DMS 273 (cell line): ENCODE results near the gene USP10.

ENCODE experiments used
- DNase-seq: peaks from one replicate; lab custom pipeline; 2025; ENCODE audit not compliant: unreplicated experiment; lab: John Stamatoyannopoulos, UW

The USP10 gene, protein sequence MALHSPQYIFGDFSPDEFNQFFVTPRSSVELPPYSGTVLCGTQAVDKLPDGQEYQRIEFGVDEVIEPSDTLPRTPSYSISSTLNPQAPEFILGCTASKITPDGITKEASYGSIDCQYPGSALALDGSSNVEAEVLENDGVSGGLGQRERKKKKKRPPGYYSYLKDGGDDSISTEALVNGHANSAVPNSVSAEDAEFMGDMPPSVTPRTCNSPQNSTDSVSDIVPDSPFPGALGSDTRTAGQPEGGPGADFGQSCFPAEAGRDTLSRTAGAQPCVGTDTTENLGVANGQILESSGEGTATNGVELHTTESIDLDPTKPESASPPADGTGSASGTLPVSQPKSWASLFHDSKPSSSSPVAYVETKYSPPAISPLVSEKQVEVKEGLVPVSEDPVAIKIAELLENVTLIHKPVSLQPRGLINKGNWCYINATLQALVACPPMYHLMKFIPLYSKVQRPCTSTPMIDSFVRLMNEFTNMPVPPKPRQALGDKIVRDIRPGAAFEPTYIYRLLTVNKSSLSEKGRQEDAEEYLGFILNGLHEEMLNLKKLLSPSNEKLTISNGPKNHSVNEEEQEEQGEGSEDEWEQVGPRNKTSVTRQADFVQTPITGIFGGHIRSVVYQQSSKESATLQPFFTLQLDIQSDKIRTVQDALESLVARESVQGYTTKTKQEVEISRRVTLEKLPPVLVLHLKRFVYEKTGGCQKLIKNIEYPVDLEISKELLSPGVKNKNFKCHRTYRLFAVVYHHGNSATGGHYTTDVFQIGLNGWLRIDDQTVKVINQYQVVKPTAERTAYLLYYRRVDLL

DNA sequence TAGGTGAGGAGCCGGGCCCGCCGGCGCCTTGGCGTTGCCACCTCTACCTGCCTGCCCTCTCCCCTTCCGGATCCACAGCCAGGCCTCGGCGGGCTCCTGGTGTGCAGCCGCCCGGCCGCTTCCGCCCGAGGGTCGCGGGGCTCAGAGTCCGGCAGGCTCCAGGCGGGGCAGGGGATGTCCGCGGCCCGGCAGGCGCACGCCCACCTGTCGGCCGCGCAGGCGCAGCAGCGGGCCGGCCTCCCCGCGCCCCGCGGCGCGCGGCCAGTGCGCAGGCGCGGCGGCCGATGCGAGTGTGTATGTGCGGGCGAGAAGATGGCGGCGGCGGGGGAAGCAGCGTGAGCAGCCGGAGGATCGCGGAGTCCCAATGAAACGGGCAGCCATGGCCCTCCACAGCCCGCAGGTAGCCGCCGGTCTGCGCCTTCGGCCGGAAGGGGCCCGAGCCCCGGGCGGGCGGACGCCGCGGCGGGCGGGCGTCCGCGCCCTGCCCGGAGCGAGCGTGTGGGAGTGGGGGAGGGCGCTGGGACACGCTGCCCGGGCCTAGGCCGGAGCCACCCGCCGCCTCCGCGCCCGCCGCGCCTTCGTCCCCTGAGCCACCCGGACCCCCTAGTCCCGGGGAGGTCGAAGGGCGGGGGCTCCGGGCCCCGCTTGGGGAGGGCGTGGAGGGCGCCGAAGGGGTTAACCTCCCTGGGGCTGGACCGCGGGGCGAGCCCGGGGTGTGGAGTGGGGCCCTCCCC, at the start of gene USP10:
Gene USP10, plus strand, starts transcription at position 289 of the 734 bp plus-strand sequence. Its CDS starts 91 bp downstream, at position 380.
- DNase-seq, result peak; percentile 92

DNA sequence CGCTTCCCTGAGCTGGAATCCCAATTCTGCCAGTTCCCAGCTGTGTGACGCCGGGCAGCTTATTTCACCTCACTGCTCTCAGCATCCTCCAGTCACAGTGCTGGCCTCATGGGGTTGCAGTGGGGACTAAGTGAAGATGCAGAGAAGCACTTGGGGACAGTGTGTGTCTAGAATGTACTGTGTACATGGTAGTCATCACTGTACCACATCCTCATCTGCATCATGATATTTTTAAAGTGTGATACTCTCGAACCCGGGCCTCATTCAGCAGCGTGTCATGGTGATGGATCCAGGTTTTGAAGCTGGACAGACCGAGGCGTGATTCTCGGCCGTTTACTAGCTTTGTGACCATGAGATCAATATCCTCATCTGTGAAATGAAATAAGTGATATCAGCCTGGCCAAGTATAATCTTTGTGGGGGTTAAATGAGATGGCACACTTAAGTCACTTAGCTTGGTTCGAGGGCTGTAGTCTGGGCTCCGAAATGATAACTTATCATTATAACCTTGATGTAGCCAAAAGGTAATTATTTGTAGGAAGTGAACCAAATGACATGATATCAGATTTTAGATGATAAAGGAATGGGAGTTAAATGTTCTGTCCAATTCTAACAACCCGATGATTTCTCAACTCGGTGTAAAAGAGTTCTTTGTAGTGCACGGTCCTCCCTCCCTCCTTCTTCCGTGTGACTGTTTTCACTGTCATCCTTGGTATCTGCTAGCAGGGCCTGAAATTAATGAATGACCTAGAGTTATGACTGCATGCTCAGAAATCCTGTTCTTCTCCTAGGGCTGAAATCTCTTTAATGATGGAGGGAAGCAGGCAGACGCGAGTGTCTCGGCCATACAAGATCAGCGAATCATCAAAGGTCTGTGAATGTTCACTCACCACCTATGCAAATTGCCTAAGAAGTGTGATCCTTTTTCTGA, 49.5 kb upstream of the USP10 start:
- DNase-seq, result no peak

DNA sequence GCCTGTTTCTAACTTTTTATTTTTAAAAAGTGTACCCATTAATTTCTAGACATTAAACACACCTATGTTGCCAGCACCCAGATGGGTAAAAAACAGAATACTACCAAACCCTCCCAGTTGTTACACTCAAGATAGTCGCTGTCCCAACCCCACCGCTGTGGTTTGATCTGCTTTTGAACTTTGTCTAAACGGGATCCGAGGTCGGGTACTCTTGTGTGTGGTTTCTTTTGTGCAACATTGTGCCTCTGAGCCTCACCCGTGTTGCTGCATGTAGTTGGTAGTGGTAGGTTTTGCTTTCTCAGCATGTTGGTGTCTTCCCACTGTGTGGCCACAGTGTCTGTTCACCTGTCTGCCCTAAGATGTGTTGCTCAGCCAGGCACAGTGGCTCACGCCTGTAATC, 47.2 kb upstream of the USP10 start:
- no peak for DNase-seq

DNA sequence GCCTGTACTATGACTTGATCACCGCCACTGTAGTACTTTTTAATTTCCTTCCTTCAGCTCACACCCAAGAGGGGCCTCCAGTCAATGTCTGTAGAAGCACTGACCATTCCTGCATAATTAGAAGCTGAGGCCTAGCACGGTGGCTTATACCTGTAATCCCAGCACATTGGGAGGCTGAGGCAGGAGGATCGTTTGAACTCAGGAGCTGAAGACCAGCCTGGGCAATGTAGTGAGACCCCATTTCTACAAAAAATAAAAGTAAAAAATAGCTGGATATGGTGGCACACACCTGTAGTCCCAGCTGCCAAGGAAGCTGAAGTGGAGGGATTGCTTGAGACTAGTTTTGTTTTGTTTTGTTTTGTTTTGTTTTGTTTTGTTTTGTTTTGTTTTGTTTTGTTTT, 45.6 kb upstream of the USP10 start:
- DNase-seq, result no peak

DNA sequence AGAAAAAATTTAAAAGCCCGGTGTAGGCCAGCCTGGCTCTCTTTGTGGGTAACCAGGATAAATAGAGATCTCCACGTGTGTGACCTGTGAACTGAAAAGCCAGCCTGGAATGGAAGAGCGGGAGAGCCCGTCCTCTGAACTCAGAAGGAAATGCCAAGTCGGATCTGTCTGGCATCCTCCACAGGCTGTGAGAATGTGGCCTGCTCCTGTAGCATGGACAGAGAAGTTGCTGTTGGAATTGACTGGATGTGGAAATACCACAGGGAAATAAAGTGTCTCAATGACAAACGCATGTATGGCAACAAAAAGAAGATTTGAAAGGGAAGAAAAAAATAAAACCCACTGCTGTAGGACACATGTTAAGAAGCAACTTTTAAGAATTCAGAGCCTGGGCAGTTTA, 44.8 kb upstream of the USP10 start:
- DNase-seq, result no peak

DNA sequence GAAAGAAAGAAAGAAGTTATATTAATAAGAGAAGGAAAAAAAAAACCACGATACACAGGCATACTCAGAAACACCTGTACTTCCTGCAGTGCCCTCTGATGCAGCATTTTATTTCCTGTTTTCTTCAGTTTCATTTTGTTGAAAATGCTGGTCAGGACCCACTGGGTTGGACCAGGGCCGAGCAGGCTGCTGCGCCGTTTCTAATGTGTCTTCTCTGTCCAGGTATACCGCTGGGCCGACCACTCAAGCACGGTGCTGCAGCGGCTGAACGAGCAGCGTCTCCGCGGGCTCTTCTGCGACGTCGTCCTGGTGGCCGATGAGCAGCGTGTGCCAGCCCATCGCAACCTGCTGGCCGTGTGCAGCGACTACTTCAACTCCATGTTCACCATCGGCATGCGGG, 43.2 kb upstream of the USP10 start:
- DNase-seq, result no peak

DNA sequence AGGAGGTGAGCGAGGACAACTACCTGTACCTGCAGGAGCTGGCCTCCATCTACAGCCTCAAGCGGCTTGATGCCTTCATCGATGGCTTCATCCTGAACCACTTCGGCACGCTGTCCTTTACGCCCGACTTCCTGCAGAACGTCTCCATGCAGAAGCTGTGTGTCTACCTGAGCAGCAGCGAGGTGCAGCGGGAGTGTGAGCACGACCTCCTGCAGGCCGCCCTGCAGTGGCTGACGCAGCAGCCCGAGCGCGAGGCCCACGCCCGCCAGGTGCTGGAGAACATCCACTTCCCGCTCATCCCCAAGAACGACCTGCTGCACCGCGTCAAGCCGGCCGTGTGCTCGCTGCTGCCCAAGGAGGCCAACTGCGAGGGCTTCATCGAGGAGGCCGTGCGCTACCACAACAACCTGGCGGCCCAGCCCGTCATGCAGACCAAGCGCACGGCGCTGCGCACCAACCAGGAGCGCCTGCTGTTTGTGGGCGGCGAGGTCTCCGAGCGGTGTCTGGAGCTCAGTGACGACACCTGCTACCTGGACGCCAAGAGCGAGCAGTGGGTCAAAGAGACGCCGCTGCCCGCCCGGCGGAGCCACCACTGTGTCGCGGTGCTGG, 42.5 kb upstream of the USP10 start:
- DNase-seq, result no peak

DNA sequence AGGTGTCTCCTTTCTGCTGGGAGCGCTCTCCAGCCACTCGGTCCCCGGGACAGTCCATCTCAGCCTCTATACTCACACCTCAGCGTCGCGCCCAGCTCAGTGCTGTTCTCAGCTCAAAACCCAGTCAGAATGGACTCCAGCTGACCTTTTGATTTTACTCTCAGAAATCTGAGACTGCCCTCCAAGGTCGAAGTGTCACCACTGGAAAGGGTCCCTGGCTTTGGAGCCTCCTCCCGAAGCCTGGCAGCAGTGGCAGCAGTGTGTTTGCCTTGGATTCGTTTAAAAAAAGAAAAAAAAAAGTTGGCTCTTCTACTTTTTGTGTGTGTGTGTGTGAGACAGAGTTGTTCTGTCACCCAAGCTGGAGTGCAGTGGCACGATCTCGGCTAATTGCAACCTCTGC, 41.1 kb upstream of the USP10 start:
- DNase-seq, result no peak

DNA sequence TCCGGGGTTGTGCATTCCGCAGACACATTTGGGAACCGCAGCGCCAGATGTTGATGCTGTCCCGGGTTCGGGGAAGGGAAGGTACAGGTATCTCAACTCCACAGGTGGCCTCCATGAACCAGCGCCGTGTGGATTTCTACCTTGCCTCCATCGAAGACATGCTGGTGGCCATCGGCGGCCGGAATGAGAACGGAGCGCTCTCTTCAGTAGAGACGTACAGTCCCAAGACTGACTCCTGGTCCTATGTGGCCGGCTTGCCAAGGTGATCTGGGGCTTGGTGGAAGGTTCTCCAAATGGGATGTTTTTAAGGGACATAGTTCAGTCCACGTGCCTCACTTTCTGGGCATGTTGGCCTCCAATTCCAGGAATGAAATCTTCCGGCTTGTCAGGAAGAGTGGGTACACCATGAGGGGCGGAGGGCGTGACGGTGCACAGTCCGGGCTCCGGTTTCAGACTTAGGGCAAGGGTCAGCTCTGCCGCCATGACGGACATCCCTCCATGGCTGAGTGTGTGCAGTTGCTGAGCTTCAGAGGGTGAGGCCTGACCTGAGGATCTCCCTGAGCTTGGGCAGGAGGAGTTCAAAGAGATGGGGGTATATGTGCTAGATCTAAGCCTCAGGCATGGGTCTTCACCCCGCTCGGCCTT, 40.0 kb upstream of the USP10 start:
- no peak for DNase-seq

DNA sequence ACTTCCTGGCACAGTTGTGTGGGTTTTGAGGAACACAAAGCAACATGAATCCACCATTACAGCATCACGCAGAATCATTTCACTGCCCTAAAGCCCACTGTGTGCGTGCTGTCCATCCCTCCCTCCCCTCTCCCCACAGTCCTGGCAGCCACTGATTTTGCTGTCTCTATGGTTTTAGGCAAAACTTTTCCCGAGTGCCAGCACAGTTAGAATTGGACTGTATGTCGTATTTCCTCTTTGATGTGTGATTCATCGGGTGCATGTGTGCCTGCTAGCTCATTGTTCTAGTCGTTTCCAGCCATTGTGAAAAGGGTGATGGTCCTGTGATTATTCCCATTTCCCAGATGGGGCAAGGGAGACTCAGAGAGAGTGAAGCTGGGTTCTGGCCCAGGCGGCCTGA, 38.8 kb upstream of the USP10 start:
- DNase-seq, result no peak

DNA sequence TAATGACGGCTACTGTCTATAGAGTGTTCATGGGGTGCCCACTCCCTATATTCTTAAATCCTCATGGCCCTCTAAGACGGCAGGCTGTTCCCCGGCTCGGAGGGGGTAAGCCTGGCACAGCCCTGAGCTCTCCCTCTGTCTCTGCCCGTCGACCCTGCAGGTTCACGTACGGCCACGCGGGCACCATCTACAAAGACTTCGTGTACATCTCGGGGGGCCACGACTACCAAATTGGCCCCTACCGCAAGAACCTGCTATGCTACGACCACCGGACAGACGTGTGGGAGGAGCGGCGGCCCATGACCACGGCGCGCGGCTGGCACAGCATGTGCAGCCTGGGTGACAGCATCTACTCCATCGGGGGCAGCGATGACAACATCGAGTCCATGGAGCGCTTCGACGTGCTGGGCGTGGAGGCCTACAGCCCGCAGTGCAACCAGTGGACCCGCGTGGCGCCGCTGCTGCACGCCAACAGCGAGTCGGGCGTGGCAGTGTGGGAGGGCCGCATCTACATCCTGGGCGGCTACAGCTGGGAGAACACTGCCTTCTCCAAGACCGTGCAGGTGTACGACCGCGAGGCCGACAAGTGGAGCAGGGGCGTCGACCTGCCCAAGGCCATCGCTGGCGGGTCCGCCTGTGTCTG, 38.3 kb upstream of the USP10 start:
- DNase-seq, result no peak

DNA sequence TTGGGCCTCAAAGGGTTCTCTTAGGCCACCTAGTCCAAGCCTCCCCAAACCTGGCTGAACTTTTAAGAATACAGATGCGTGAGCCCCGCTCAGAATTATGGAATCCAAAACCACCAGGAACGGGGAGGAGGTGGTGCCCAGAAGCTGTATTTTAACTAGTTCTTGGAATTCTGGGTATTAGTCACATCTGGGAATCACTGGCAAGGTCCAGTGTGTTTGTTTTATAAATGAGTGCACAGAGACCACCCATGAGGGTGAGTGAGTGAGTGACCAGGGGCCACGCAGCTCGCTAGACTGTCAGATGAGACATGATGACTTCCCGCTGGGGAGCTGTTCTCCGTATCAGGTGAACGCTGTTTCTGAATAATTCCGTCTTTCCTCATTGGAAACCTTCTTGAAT, 37.3 kb upstream of the USP10 start:
- DNase-seq, result no peak

DNA sequence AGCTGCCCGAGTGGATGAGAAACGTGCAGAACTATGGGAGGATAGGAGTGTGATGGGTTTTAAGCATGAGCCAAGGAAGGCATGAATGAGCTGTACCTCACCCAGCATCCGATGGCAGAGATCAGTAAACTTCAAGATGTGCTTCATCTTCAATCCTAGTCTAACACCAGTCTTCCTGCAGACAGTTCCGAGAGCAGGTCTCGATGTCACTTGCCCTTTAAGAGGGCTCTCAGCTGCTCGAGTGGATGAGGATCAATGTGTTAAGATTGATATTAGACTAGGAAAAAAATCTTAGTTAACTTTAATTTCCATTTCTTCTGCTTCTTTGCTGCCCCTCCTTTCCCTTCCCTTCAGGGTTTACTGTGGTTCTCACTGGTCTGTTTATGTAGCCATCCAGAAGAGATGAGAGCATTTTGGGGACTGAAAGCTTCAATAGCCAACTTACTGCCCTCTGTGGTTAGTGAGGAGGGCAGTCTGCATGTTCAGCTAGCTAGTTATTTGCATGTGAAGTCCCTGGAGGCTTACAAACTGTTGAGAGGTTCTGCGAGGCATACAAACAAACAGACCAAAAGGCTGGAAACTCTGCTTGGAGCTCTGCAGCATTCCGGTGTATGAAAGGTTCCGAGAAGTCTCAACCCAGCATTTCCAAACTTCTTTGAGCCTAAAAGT, 36.2 kb upstream of the USP10 start:
- DNase-seq, result peak; percentile 32

DNA sequence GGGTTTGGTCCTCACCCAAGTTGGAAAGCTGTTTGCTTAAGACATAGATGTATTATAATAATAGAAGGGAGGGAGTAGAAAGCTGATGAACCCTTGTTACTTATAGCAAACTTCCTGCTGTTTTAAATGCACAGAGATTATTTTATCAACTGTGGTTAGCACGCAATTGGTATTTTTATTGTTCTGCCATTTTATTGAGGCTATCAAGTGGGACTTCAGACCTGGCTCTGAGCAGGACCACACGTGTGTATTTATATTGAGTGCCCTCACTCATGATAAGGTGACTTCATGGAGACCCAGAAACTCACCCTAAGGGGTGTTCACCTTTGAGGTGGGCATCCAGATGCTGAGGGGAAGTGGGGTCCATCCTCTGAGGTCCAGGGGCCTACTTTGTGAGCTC, 34.4 kb upstream of the USP10 start:
- no peak for DNase-seq

DNA sequence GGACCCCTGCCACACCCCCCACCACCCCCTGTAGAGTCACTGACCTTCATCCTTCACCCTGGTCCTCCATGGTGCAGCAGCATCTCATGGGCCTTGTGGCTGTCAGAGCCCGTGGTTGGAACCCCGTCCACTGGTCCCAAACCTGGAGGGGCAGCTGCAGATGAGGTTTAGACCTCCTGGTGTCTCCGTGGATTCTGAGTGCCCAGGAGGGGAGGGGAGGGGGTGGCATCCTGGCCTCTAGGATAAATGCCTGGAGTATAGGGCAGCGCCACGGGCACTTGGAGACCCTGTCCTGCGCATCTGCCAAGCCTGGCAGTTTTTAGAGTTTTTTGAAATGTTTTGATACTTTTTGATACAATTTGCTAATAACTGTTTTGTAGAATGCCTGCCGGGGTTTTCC, 34.0 kb upstream of the USP10 start:
- DNase-seq, result no peak

DNA sequence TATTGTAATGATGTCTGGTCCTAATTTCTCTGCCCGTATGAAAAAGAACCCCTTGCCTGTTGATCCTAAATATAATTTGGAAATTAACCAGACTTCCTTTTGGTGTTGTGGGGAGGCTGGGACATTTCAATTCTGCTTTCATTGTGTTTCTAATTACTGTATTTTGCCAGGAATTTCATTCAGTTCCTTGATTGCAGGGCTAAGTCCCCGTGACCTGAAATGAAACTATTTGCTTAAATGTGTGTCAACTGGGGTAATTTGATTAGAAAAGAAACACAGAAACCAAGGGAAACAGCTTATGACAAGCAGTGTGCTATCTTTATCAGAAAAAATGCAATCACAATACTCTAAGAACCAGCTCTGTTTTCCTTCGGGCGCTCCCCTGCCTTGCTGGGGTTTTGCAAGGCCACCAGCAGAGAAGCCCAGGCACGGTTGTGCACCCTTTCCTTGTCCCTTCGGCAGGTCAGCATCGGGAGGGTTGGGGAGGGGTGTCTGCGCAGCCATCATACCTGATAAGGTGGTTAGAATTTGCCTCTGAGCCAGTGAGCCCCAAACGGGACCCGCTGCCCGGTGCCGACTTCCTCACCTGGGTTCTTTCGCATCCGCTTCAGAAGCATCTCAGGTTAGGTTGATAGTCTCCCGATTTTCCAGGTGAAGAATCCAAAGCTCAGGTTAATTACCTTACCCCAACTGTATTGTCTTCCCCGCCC, 32.0 kb upstream of the USP10 start:
- no peak for DNase-seq

DNA sequence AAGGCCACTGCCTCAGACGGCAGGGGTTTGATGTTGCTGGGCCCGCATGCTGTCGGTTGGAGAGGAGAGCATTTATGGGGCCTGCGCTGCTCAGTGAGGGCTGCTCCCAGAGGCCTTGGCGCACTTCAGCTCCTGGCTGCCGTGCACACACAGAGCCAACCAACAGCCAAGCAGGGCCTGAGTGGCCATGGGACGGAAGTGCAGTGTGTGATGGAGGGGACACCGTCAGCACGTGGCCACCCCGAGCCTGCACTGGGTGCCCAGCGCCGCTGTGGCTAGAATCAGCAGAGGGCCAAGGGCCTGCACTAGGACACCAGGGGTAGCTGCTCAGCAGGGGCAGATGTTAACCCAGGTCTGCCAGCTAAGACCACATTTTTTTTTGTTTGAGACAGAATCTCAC, 29.7 kb upstream of the USP10 start:
- DNase-seq, result no peak
